Measurements from ENCODE around the gene PPM1H.

Gene PPM1H

GRCh38 chr12:62754706-62755105 lies 180.2 kb downstream of the PPM1H start:
- Histone ChIP-seq H3K4me1 (ENCODE audit: insufficient read depth, low read length) (peaks cover 9% of the 10 kb centered on the region; the same call in 1 of the 2 replicates), H3K9ac (ENCODE audit: low read depth, low read length) (no peak overlapping the region), H3K27me3 (ENCODE audit: insufficient read depth, low read length) (no peaks in the 10 kb centered on the region), H3K9me3 (ENCODE audit: insufficient read depth, low read depth, low read length) (no peaks in the 10 kb centered on the region), H3K4me3 (ENCODE audit: low read length) (no peak overlapping the region), H3K27ac (ENCODE audit: low read length) (no peak overlapping the region), H3K36me3 (ENCODE audit: insufficient read depth, low read depth, low read length) (no peaks in the 10 kb centered on the region)

- H3K36me3 ChIP-seq (ENCODE audit: insufficient read depth, low read depth, low read length) = no peaks in the 10 kb centered on the region
- no peak overlapping the region for H3K27ac ChIP-seq (ENCODE audit: low read length)
- H3K9ac ChIP-seq (ENCODE audit: low read depth, low read length) = no peak overlapping the region
- H3K27me3 ChIP-seq (ENCODE audit: insufficient read depth, low read length) = no peaks in the 10 kb centered on the region
- no peaks in the 10 kb centered on the region for H3K9me3 ChIP-seq (ENCODE audit: insufficient read depth, low read depth, low read length)
- peaks cover 9% of the 10 kb centered on the region; the same call in 1 of the 2 replicates for H3K4me1 ChIP-seq (ENCODE audit: insufficient read depth, low read length)
- no peak overlapping the region for H3K4me3 ChIP-seq (ENCODE audit: low read length)
Observed at GRCh38 chr12:62751810-62752155, 183.2 kb downstream of the PPM1H start.

- H3K4me1 ChIP-seq (ENCODE audit: insufficient read depth, low read length) = peaks cover 9% of the 10 kb centered on the region; the same call in 1 of the 2 replicates
- no peak overlapping the region for H3K9ac ChIP-seq (ENCODE audit: low read depth, low read length)
- H3K27ac ChIP-seq (ENCODE audit: low read length) = no peak overlapping the region
Observed at GRCh38 chr12:62750941-62751809, 183.8 kb downstream of the PPM1H start.

GRCh38 chr12:62749586-62749985 lies 185.4 kb downstream of the PPM1H start:
- no peak overlapping the region for H3K4me3 ChIP-seq (ENCODE audit: low read length)
- H3K36me3 ChIP-seq (ENCODE audit: insufficient read depth, low read depth, low read length) = no peaks in the 10 kb centered on the region
- no peak overlapping the region for H3K9ac ChIP-seq (ENCODE audit: low read depth, low read length)
- H3K9me3 ChIP-seq (ENCODE audit: insufficient read depth, low read depth, low read length) = no peaks in the 10 kb centered on the region
- H3K27me3 ChIP-seq (ENCODE audit: insufficient read depth, low read length) = no peaks in the 10 kb centered on the region
- H3K4me1 ChIP-seq (ENCODE audit: insufficient read depth, low read length) = peaks cover 9% of the 10 kb centered on the region; the same call in 1 of the 2 replicates
- H3K27ac ChIP-seq (ENCODE audit: low read length) = no peak overlapping the region

More at GRCh38 chr12:62750941-62751809, 183.8 kb downstream of the PPM1H start:
- no peaks in the 10 kb centered on the region for H3K36me3 ChIP-seq (ENCODE audit: insufficient read depth, low read depth, low read length)
- H3K27me3 ChIP-seq (ENCODE audit: insufficient read depth, low read length) = no peaks in the 10 kb centered on the region
- no peak overlapping the region for H3K4me3 ChIP-seq (ENCODE audit: low read length)
- no peaks in the 10 kb centered on the region for H3K9me3 ChIP-seq (ENCODE audit: insufficient read depth, low read depth, low read length)

GRCh38 chr12:62748941-62749468 lies 185.9 kb downstream of the PPM1H start:
- peaks cover 9% of the 10 kb centered on the region; the same call in 1 of the 2 replicates for H3K4me1 ChIP-seq (ENCODE audit: insufficient read depth, low read length)
- H3K27ac ChIP-seq (ENCODE audit: low read length) = no peak overlapping the region
- H3K27me3 ChIP-seq (ENCODE audit: insufficient read depth, low read length) = no peaks in the 10 kb centered on the region
- H3K36me3 ChIP-seq (ENCODE audit: insufficient read depth, low read depth, low read length) = no peaks in the 10 kb centered on the region
- no peak overlapping the region for H3K4me3 ChIP-seq (ENCODE audit: low read length)
- no peak overlapping the region for H3K9ac ChIP-seq (ENCODE audit: low read depth, low read length)
- no peaks in the 10 kb centered on the region for H3K9me3 ChIP-seq (ENCODE audit: insufficient read depth, low read depth, low read length)

GRCh38 chr12:62744551-62744950 lies 190.4 kb downstream of the PPM1H start:
- Histone ChIP-seq H3K27me3 (ENCODE audit: insufficient read depth, low read length) (no peaks in the 10 kb centered on the region), H3K36me3 (ENCODE audit: insufficient read depth, low read depth, low read length) (no peaks in the 10 kb centered on the region), H3K4me3 (ENCODE audit: low read length) (no peak overlapping the region), H3K27ac (ENCODE audit: low read length) (no peak overlapping the region), H3K9me3 (ENCODE audit: insufficient read depth, low read depth, low read length) (no peaks in the 10 kb centered on the region), H3K4me1 (ENCODE audit: insufficient read depth, low read length) (0 out of 2 replicates have a peak, but pooled peaks cover 6% of the 10 kb centered on the region), H3K9ac (ENCODE audit: low read depth, low read length) (no peak overlapping the region)

GRCh38 chr12:62739266-62740015 lies 195.5 kb downstream of the PPM1H start:
- H3K9me3 ChIP-seq (ENCODE audit: insufficient read depth, low read depth, low read length) = no peaks in the 10 kb centered on the region
- no peaks in the 10 kb centered on the region; the same call in 1 of the 2 replicates for H3K36me3 ChIP-seq (ENCODE audit: insufficient read depth, low read depth, low read length)
- peaks cover 18% of the 10 kb centered on the region for H3K4me1 ChIP-seq (ENCODE audit: insufficient read depth, low read length)
- no peak overlapping the region for H3K4me3 ChIP-seq (ENCODE audit: low read length)
- no peaks in the 10 kb centered on the region for H3K27me3 ChIP-seq (ENCODE audit: insufficient read depth, low read length)
- no peak overlapping the region for H3K9ac ChIP-seq (ENCODE audit: low read depth, low read length)
- H3K27ac ChIP-seq (ENCODE audit: low read length) = no peak overlapping the region

GRCh38 chr12:62738616-62739015 lies 196.3 kb downstream of the PPM1H start:
- H3K9ac ChIP-seq (ENCODE audit: low read depth, low read length) = no peak overlapping the region
- H3K27ac ChIP-seq (ENCODE audit: low read length) = no peak overlapping the region
- no peaks in the 10 kb centered on the region for H3K9me3 ChIP-seq (ENCODE audit: insufficient read depth, low read depth, low read length)
- H3K4me1 ChIP-seq (ENCODE audit: insufficient read depth, low read length) = peaks cover 18% of the 10 kb centered on the region
- H3K36me3 ChIP-seq (ENCODE audit: insufficient read depth, low read depth, low read length) = no peaks in the 10 kb centered on the region; the same call in 1 of the 2 replicates
- no peak overlapping the region for H3K4me3 ChIP-seq (ENCODE audit: low read length)
- H3K27me3 ChIP-seq (ENCODE audit: insufficient read depth, low read length) = no peaks in the 10 kb centered on the region

GRCh38 chr12:62738105-62738504 lies 196.8 kb downstream of the PPM1H start:
- Histone ChIP-seq H3K4me1 (ENCODE audit: insufficient read depth, low read length) (peaks cover 18% of the 10 kb centered on the region), H3K9me3 (ENCODE audit: insufficient read depth, low read depth, low read length) (no peaks in the 10 kb centered on the region), H3K9ac (ENCODE audit: low read depth, low read length) (no peak overlapping the region), H3K4me3 (ENCODE audit: low read length) (no peak overlapping the region), H3K27me3 (ENCODE audit: insufficient read depth, low read length) (no peaks in the 10 kb centered on the region), H3K27ac (ENCODE audit: low read length) (no peak overlapping the region), H3K36me3 (ENCODE audit: insufficient read depth, low read depth, low read length) (no peaks in the 10 kb centered on the region; the same call in 1 of the 2 replicates)

GRCh38 chr12:62737615-62738014 lies 197.3 kb downstream of the PPM1H start:
- Histone ChIP-seq H3K27me3 (ENCODE audit: insufficient read depth, low read length) (no peaks in the 10 kb centered on the region), H3K36me3 (ENCODE audit: insufficient read depth, low read depth, low read length) (no peaks in the 10 kb centered on the region; the same call in 1 of the 2 replicates), H3K27ac (ENCODE audit: low read length) (no peak overlapping the region), H3K4me3 (ENCODE audit: low read length) (no peak overlapping the region), H3K9me3 (ENCODE audit: insufficient read depth, low read depth, low read length) (no peaks in the 10 kb centered on the region), H3K4me1 (ENCODE audit: insufficient read depth, low read length) (peaks cover 18% of the 10 kb centered on the region), H3K9ac (ENCODE audit: low read depth, low read length) (no peak overlapping the region)

- H3K27ac ChIP-seq (ENCODE audit: low read length) = no peak overlapping the region
- H3K4me3 ChIP-seq (ENCODE audit: low read length) = no peak overlapping the region
- H3K4me1 ChIP-seq (ENCODE audit: insufficient read depth, low read length) = peaks cover 17% of the 10 kb centered on the region
- no peaks in the 10 kb centered on the region; the same call in 1 of the 2 replicates for H3K36me3 ChIP-seq (ENCODE audit: insufficient read depth, low read depth, low read length)
- no peaks in the 10 kb centered on the region for H3K27me3 ChIP-seq (ENCODE audit: insufficient read depth, low read length)
- H3K9ac ChIP-seq (ENCODE audit: low read depth, low read length) = no peak overlapping the region
- H3K9me3 ChIP-seq (ENCODE audit: insufficient read depth, low read depth, low read length) = no peaks in the 10 kb centered on the region
Observed at GRCh38 chr12:62737188-62737587, 197.8 kb downstream of the PPM1H start.
